ENCODE results near the gene HOXC11.

Gene HOXC11

DNA sequence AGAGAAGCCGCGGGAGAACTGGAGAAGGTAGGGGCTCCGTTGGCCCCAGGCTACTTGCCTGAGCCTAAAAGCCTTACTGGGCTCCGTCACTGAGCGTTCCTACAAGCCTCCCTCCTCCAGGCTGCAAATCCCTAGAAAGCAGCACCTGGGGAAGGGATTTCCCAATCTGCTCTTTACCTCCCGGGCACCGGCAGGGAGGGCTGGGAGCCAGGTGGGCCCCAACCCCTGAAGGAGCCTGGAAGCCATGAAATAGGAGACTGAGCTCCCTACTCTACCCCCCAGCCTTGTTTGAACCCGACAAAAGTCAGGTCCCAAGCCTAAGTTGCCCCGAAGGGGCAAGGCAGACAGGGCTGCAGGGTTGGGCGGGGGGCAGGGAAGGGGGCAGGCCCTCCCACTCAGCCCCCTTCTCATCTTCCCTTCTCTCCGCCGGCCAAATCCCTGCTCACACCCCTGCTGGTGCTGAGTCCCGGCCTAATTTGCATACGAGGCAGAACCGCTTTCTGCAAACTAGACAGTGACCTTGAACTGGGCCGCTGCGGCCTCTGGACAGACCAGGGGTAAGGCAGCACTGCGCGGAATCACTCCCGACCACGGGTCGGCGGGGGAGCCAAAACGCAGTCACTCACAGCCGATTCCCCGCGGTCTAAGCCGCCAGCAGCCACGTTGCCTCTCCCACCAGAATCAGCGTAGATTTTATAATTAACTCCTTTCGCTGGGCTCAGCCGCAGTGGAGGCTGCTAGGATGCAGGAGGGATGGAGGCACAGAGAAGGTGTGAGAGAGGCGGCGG lies 21.9 kb upstream of the HOXC11 start:
- H3K9ac ChIP-seq (ENCODE audit: low read depth, low read length) = no peak overlapping the region
- H3K4me1 ChIP-seq (ENCODE audit: insufficient read depth, low read length) = peaks cover 9% of the 10 kb centered on the region; the same call in 1 of the 2 replicates
- no peaks in the 10 kb centered on the region for H3K9me3 ChIP-seq (ENCODE audit: control insufficient read depth, insufficient read depth, low read length)
- H3K36me3 ChIP-seq (ENCODE audit: insufficient read depth, low read length) = no peaks in the 10 kb centered on the region

- Histone ChIP-seq H3K36me3 (ENCODE audit: insufficient read depth, low read length) (no peaks in the 10 kb centered on the region), H3K9me3 (ENCODE audit: control insufficient read depth, insufficient read depth, low read length) (no peaks in the 10 kb centered on the region), H3K9ac (ENCODE audit: low read depth, low read length) (no peak overlapping the region), H3K4me1 (ENCODE audit: insufficient read depth, low read length) (peaks cover 10% of the 10 kb centered on the region; the same call in 1 of the 2 replicates)
These were observed 21.2 kb upstream of the HOXC11 start for GRCh38 chr12:53951577-53952334.

DNA sequence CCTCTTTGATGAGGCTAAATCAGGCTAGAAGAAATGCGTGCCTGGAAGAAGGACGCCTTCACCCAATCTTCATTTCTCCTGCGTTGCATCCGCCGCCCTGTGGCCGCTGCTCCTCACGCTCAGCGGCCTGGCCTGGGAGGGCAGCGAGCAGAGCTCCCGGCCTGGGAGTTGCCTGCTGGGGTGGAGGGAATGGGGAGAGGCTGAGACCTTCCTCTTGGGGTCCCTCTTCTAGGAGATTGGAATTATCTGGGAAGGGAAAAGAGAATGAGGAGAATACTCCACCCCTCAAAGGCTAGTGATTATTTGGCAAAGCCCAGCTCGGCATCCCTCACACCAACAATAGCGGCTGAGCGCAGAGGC lies 20.6 kb upstream of the HOXC11 start:
- Histone ChIP-seq H3K9ac (ENCODE audit: low read depth, low read length) (no peak overlapping the region), H3K9me3 (ENCODE audit: control insufficient read depth, insufficient read depth, low read length) (no peaks in the 10 kb centered on the region), H3K36me3 (ENCODE audit: insufficient read depth, low read length) (no peaks in the 10 kb centered on the region), H3K4me1 (ENCODE audit: insufficient read depth, low read length) (peaks cover 10% of the 10 kb centered on the region; the same call in 1 of the 2 replicates)

- peaks cover 10% of the 10 kb centered on the region; the same call in 1 of the 2 replicates for H3K4me1 ChIP-seq (ENCODE audit: insufficient read depth, low read length)
- no peak overlapping the region for H3K9ac ChIP-seq (ENCODE audit: low read depth, low read length)
- H3K36me3 ChIP-seq (ENCODE audit: insufficient read depth, low read length) = no peaks in the 10 kb centered on the region
- H3K9me3 ChIP-seq (ENCODE audit: control insufficient read depth, insufficient read depth, low read length) = no peaks in the 10 kb centered on the region
These were observed 19.8 kb upstream of the HOXC11 start for GRCh38 chr12:53952871-53953734.

GRCh38 chr12:53953831-53954693 lies 18.9 kb upstream of the HOXC11 start:
- Histone ChIP-seq H3K36me3 (ENCODE audit: insufficient read depth, low read length) (no peaks in the 10 kb centered on the region), H3K4me1 (ENCODE audit: insufficient read depth, low read length) (peaks cover 10% of the 10 kb centered on the region; the same call in 1 of the 2 replicates), H3K9me3 (ENCODE audit: control insufficient read depth, insufficient read depth, low read length) (no peaks in the 10 kb centered on the region), H3K9ac (ENCODE audit: low read depth, low read length) (no peak overlapping the region)

- H3K9ac ChIP-seq (ENCODE audit: low read depth, low read length) = no peak within 1 kb of the TSS
- no peaks in the 10 kb centered on the region for H3K9me3 ChIP-seq (ENCODE audit: control insufficient read depth, insufficient read depth, low read length)
These were observed 18.3 kb upstream of the HOXC11 start, which contains the start of gene HOXC12 for GRCh38 chr12:53954694-53955035. Gene HOXC12, plus strand, starts transcription at chr12:53954903. Its CDS starts 27 bp downstream, at chr12:53954930.

DNA sequence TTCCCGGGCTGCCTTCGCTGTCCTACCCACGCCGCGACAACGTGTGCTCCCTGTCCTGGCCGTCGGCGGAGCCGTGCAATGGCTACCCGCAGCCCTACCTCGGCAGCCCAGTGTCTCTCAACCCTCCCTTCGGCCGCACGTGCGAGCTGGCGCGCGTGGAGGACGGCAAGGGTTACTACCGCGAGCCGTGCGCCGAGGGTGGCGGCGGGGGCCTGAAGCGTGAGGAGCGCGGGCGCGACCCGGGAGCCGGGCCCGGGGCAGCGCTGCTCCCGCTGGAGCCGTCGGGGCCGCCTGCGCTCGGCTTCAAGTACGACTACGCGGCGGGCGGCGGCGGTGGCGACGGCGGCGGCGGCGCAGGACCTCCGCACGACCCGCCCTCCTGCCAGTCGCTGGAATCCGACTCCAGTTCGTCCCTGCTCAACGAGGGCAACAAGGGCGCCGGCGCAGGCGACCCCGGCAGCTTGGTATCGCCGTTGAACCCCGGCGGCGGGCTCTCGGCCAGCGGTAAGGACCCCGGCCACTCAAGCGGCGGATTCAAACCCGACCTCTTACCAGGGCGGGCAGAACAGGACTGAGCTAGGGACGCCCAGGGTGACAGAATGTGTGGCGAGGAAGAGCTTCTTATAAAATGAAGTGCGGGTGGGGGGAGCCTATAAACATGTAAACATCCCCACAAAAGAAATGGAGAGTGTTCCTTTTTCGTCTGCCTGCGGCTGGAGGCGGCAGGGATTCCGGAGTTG lies 17.7 kb upstream of the HOXC11 start:
- Histone ChIP-seq H3K9me3 (ENCODE audit: control insufficient read depth, insufficient read depth, low read length) (no peaks in the 10 kb centered on the region), H3K4me1 (ENCODE audit: insufficient read depth, low read length) (peaks cover 10% of the 10 kb centered on the region; the same call in 1 of the 2 replicates), H3K9ac (ENCODE audit: low read depth, low read length) (no peak overlapping the region), H3K36me3 (ENCODE audit: insufficient read depth, low read length) (no peaks in the 10 kb centered on the region)

More at GRCh38 chr12:53954694-53955035, 18.3 kb upstream of the HOXC11 start, which contains the start of gene HOXC12:
- Histone ChIP-seq H3K4me1 (ENCODE audit: insufficient read depth, low read length) (peaks cover 10% of the 10 kb centered on the region; the same call in 1 of the 2 replicates), H3K36me3 (ENCODE audit: insufficient read depth, low read length) (no peaks in the 10 kb centered on the region)

DNA sequence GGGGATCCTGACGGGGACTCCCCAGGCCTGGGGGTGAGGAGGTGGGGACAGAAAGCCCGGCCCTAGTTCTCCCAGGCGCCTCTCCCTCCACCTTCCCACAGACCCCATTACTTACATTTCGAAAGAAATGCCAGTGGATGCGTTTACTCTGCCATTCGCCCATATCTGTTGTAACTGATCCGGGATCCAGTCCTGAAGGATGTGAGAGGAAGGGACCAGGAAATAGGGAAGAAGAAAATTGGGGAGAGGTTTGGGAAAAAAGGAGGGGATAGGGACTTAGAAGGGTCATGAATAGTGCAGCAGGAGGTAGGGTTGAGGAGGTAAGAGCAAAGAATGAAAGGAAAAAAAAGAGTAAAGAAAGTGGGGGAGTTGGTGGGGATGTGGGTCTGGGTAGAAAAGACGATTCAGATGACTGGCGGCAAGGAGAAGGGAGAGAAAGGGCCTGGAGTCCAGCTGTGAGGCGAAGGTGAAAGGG lies 17.1 kb upstream of the HOXC11 start:
- no peak overlapping the region for H3K9ac ChIP-seq (ENCODE audit: low read depth, low read length)

GRCh38 chr12:53956251-53956887 lies 16.6 kb upstream of the HOXC11 start:
- Histone ChIP-seq H3K4me1 (ENCODE audit: insufficient read depth, low read length) (peaks cover 10% of the 10 kb centered on the region; the same call in 1 of the 2 replicates), H3K9me3 (ENCODE audit: control insufficient read depth, insufficient read depth, low read length) (no peaks in the 10 kb centered on the region), H3K9ac (ENCODE audit: low read depth, low read length) (no peak overlapping the region), H3K36me3 (ENCODE audit: insufficient read depth, low read length) (no peaks in the 10 kb centered on the region)

More for the DNA sequence above, 17.1 kb upstream of the HOXC11 start:
- Histone ChIP-seq H3K4me1 (ENCODE audit: insufficient read depth, low read length) (peaks cover 10% of the 10 kb centered on the region; the same call in 1 of the 2 replicates), H3K36me3 (ENCODE audit: insufficient read depth, low read length) (no peaks in the 10 kb centered on the region), H3K9me3 (ENCODE audit: control insufficient read depth, insufficient read depth, low read length) (no peaks in the 10 kb centered on the region)

DNA sequence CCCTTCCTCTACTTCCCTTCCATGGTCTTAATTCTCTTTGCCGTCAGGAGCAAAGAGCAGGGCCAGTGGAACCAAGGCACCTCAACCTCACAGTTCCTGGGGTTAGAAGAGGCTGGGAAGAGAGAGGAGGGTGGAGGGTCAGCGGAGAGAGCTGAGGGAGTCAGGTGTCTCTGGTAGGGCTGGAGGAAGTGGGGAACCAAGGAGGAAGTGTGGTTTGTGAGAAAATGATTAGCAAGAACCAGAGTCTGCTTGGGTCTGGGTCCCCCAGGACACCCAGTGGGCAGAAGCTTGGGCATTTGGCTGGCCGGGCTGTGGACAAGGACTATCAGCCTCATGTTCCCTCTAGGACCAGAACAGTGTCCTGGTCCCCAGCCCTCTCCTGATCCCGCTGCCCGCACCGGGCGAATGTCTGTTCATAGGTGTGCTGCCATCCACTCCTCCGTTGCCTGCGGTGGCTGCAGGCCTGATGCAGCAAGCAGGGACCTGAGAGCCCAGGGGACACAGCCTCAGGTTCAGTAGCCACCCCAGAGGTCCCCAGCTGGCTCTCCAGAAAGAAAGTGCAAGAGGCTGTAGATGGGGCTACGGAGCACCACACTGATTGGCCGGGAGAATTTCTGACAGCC lies 15.9 kb upstream of the HOXC11 start:
- H3K9ac ChIP-seq (ENCODE audit: low read depth, low read length) = no peak overlapping the region

DNA sequence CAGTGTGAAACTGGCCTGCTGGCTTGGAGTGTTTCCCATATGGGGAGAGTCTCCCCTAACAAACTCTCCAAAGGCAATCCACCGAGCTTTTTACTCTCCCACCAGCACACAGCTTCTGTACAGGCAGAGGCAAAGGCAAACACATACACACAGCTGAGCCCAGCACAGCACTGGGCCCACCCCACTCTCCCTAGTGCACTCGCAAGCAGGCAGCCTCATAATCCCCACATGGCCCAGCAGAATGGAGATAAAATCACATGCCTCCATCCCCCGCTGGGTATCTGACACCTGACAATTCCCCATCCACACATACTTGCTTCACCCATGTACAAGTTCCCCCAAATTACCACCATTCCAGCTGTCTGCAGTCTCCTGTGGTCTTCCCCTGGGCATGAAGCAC lies 14.8 kb upstream of the HOXC11 start:
- H3K9me3 ChIP-seq (ENCODE audit: control insufficient read depth, insufficient read depth, low read length) = no peaks in the 10 kb centered on the region
- no peak overlapping the region for H3K9ac ChIP-seq (ENCODE audit: low read depth, low read length)
- H3K36me3 ChIP-seq (ENCODE audit: insufficient read depth, low read length) = no peaks in the 10 kb centered on the region
- H3K4me1 ChIP-seq (ENCODE audit: insufficient read depth, low read length) = peaks cover 6% of the 10 kb centered on the region; the same call in 1 of the 2 replicates

More for the DNA sequence above, 15.9 kb upstream of the HOXC11 start:
- Histone ChIP-seq H3K9me3 (ENCODE audit: control insufficient read depth, insufficient read depth, low read length) (no peaks in the 10 kb centered on the region), H3K36me3 (ENCODE audit: insufficient read depth, low read length) (no peaks in the 10 kb centered on the region), H3K4me1 (ENCODE audit: insufficient read depth, low read length) (peaks cover 10% of the 10 kb centered on the region; the same call in 1 of the 2 replicates)

GRCh38 chr12:53959314-53959713 lies 13.6 kb upstream of the HOXC11 start:
- Histone ChIP-seq H3K4me1 (ENCODE audit: insufficient read depth, low read length) (peaks cover 4% of the 10 kb centered on the region; the same call in 1 of the 2 replicates), H3K9ac (ENCODE audit: low read depth, low read length) (no peak overlapping the region), H3K36me3 (ENCODE audit: insufficient read depth, low read length) (no peaks in the 10 kb centered on the region), H3K9me3 (ENCODE audit: control insufficient read depth, insufficient read depth, low read length) (no peaks in the 10 kb centered on the region)

Data from ES-I3 (cell line).